Vagina (tissue), 2 donors: Measurements from ENCODE around the gene MAL. TPM values are rescaled to one million over a fixed set of nuclear protein-coding genes. Genes with fewer than 3 reads are reported as not detected.

Source experiments
- DNase-seq, 2 donors: peaks; one replicate each; pipeline ENCODE4 v3.0.0-alpha.2; 2017; ENCODE audit errors: extremely low spot score in 2 of 2
- H3K27ac ChIP-seq: fragments of 200-600 bp; sonication (generic); one replicate; pipeline ENCODE4 v1.5.1; 2019
- H3K27me3 ChIP-seq: fragments of 200-600 bp; sonication (generic); one replicate; pipeline ENCODE4 v1.5.1; 2019
- H3K36me3 ChIP-seq, 2 donors: fragments of 200-600 bp; sonication (generic); one replicate each; pipeline ENCODE4 v1.5.1; 2017 to 2019
- H3K4me1 ChIP-seq: fragments of 200-600 bp; sonication (generic); one replicate; pipeline ENCODE4 v1.5.1; 2019
- H3K4me3 ChIP-seq, 2 donors: fragments of 200-600 bp; sonication (generic); 1 replicate in 1 of 2; 2 replicates in 1 of 2; pipeline ENCODE4 v1.5.1; 2016 to 2019
- H3K9me3 ChIP-seq: fragments of 200-600 bp; sonication (generic); one replicate; pipeline ENCODE4 v1.5.1; 2019
- CTCF ChIP-seq, 3 experiments: fragments of 450-650 bp in 2 of 3; fragments of 200-600 bp in 1 of 3; sonication (generic) in 1 of 3; IDR thresholded peaks; one replicate each; pipeline ENCODE4 v1.5.1; 2017 to 2019; ENCODE audit warnings: antibody characterized with exemption in 3 of 3, mild to moderate bottlenecking in 2 of 3, moderate library complexity in 2 of 3
- POLR2A ChIP-seq, 2 donors: fragments of 450-650 bp; IDR thresholded peaks; one replicate each; pipeline ENCODE4 v1.6.1; 2017; ENCODE audit warnings: antibody characterized with exemption in 2 of 2, mild to moderate bottlenecking in 2 of 2, moderate library complexity in 2 of 2
- POLR2AphosphoS5 ChIP-seq, 2 donors: sonication (generic); formaldehyde crosslinking; IDR thresholded peaks; one replicate each; pipeline ENCODE4 v1.9.0; 2017; ENCODE audit warnings: antibody characterized with exemption in 2 of 2, mild to moderate bottlenecking in 2 of 2, low read depth in 1 of 2; ENCODE audit not compliant: insufficient read depth in 1 of 2
- intact Hi-C: fragments of 100-400 bp; cut with DNase I; formaldehyde crosslinking; loops from one replicate; pipeline ENCODE4 v1.15.1; 2023
- total RNA-seq: library from RNA; depleted of rRNA; stranded (reverse); fragments of >200 nt; gene quantifications from one replicate; pipeline ENCODE4 v1.2.3, GENCODE V29; 2016

MAL gene
- total RNA-seq, 1 donor from 2014 or later, result 71.0 TPM

- Histone ChIP-seq H3K9me3 (no peaks in the 10 kb centered on the region), H3K36me3 (no peaks in the 10 kb centered on the region), H3K27ac (no peak overlapping the region), H3K27me3 (no peaks in the 10 kb centered on the region), H3K4me3 (no peak overlapping the region), H3K4me1 (no peaks in the 10 kb centered on the region)
- intact Hi-C loops, result no loop called here
- no peak for DNase-seq
- no peak for TF ChIP-seq POLR2A (IDR thresholded peaks at IDR 0.05)
- TF ChIP-seq POLR2AphosphoS5 (IDR thresholded peaks at IDR 0.05; ENCODE audit: insufficient read depth in 1 of 2, low read depth in 1 of 2), result no peak
- no peak for TF ChIP-seq CTCF (IDR thresholded peaks at IDR 0.05)
Measured at GRCh38 chr2:95050385-95051300, 25.1 kb downstream of the MAL start.

GRCh38 chr2:95051626-95052025, 26.1 kb downstream of the MAL start:
- Histone ChIP-seq H3K27me3 (no peaks in the 10 kb centered on the region), H3K27ac (no peak overlapping the region), H3K9me3 (no peaks in the 10 kb centered on the region), H3K4me1 (no peaks in the 10 kb centered on the region), H3K4me3 (no peak overlapping the region), H3K36me3 (no peaks in the 10 kb centered on the region)
- intact Hi-C loops, result no loop called here
- DNase-seq, result no peak
- TF ChIP-seq POLR2AphosphoS5 (IDR thresholded peaks at IDR 0.05; ENCODE audit: insufficient read depth in 1 of 2, low read depth in 1 of 2) (no peak), CTCF (IDR thresholded peaks at IDR 0.05) (no peak), POLR2A (IDR thresholded peaks at IDR 0.05) (no peak)

GRCh38 chr2:95052307-95052706, 26.8 kb downstream of the MAL start:
- Histone ChIP-seq H3K4me3 (no peak overlapping the region), H3K36me3 (no peaks in the 10 kb centered on the region), H3K9me3 (no peaks in the 10 kb centered on the region), H3K27me3 (no peaks in the 10 kb centered on the region), H3K4me1 (no peaks in the 10 kb centered on the region), H3K27ac (no peak overlapping the region)
- intact Hi-C loops, result no loop called here
- no peak for DNase-seq
- TF ChIP-seq POLR2A (IDR thresholded peaks at IDR 0.05) (no peak), CTCF (IDR thresholded peaks at IDR 0.05) (no peak), POLR2AphosphoS5 (IDR thresholded peaks at IDR 0.05; ENCODE audit: insufficient read depth in 1 of 2, low read depth in 1 of 2) (no peak)

GRCh38 chr2:95052804-95053479, 27.4 kb downstream of the MAL start:
- Histone ChIP-seq H3K9me3 (no peaks in the 10 kb centered on the region), H3K36me3 (no peaks in the 10 kb centered on the region), H3K4me3 (no peak overlapping the region), H3K27ac (no peak overlapping the region), H3K4me1 (no peaks in the 10 kb centered on the region), H3K27me3 (no peaks in the 10 kb centered on the region)
- intact Hi-C loops, result no loop called here
- TF ChIP-seq POLR2A (IDR thresholded peaks at IDR 0.05), result no peak
- TF ChIP-seq CTCF (IDR thresholded peaks at IDR 0.05), result no peak
- no peak for TF ChIP-seq POLR2AphosphoS5 (IDR thresholded peaks at IDR 0.05; ENCODE audit: insufficient read depth in 1 of 2, low read depth in 1 of 2)
- no peak for DNase-seq

- Histone ChIP-seq H3K27ac (no peak overlapping the region), H3K4me3 (no peak overlapping the region), H3K9me3 (no peaks in the 10 kb centered on the region), H3K27me3 (no peaks in the 10 kb centered on the region), H3K36me3 (no peaks in the 10 kb centered on the region), H3K4me1 (no peaks in the 10 kb centered on the region)
- TF ChIP-seq CTCF (IDR thresholded peaks at IDR 0.05), result no peak
- TF ChIP-seq POLR2AphosphoS5 (IDR thresholded peaks at IDR 0.05; ENCODE audit: insufficient read depth in 1 of 2, low read depth in 1 of 2), result no peak
- no peak for TF ChIP-seq POLR2A (IDR thresholded peaks at IDR 0.05)
- DNase-seq, result no peak
- intact Hi-C loops, result no loop called here
Measured at GRCh38 chr2:95053543-95053942, 28.0 kb downstream of the MAL start.
